H9 (cell line): ENCODE data around the gene TMBIM1. TPM values are rescaled to one million over a fixed set of nuclear protein-coding genes. Genes with fewer than 3 reads are reported as not detected.

Experiments used
- DNase-seq: peaks from one replicate; pipeline ENCODE4 v3.0.0-alpha.2; 2017
- H2AFZ ChIP-seq: one replicate; pipeline ENCODE4 v1.6.1; 2013; ENCODE audit warnings: mild to moderate bottlenecking, low read length, control low read depth, moderate library complexity
- H2AK5ac ChIP-seq: 2 replicates; pipeline ENCODE4 v1.6.1; 2013; ENCODE audit warnings: low read length, control low read depth, mixed read lengths; ENCODE audit not compliant: insufficient read length
- H2BK120ac ChIP-seq: one replicate; pipeline ENCODE4 v1.6.1; 2013; ENCODE audit warnings: low read depth, mild to moderate bottlenecking, low read length, control low read depth, inconsistent platforms; ENCODE audit not compliant: poor library complexity, severe bottlenecking
- H2BK12ac ChIP-seq: 2 replicates; pipeline ENCODE4 v1.6.1; 2013; ENCODE audit warnings: low read length, control low read depth, mixed read lengths, low read depth; ENCODE audit not compliant: insufficient read length
- H2BK15ac ChIP-seq: 2 replicates; pipeline ENCODE4 v1.6.1; 2013; ENCODE audit warnings: low read depth, low read length, control low read depth
- H2BK20ac ChIP-seq: one replicate; pipeline ENCODE4 v1.6.1; 2013; ENCODE audit warnings: low read depth, mild to moderate bottlenecking, low read length, control low read depth, inconsistent platforms; ENCODE audit not compliant: poor library complexity, severe bottlenecking
- H2BK5ac ChIP-seq: 2 replicates; pipeline ENCODE4 v1.6.1; 2013; ENCODE audit warnings: low read length, control low read depth, mixed read lengths; ENCODE audit not compliant: insufficient read length
- H3K14ac ChIP-seq: 2 replicates; pipeline ENCODE4 v1.6.1; 2013; ENCODE audit warnings: low read length, control low read depth; ENCODE audit not compliant: insufficient read depth
- H3K18ac ChIP-seq: 2 replicates; pipeline ENCODE4 v1.6.1; 2013; ENCODE audit warnings: low read depth, mild to moderate bottlenecking, mixed read lengths, low read length, control low read depth; ENCODE audit not compliant: insufficient read length
- H3K23ac ChIP-seq: 2 replicates; pipeline ENCODE4 v1.6.1; 2013; ENCODE audit warnings: low read length, control low read depth, mixed read lengths, low read depth; ENCODE audit not compliant: insufficient read length
- H3K23me2 ChIP-seq: 2 replicates; pipeline ENCODE4 v1.6.1; 2013; ENCODE audit warnings: low read depth, mild to moderate bottlenecking, mixed read lengths, low read length, control low read depth; ENCODE audit not compliant: insufficient read length, poor library complexity, severe bottlenecking
- H3K27ac ChIP-seq: 2 replicates; pipeline ENCODE4 v1.5.1; 2013; ENCODE audit warnings: low read length, control low read depth, mixed read lengths, low read depth; ENCODE audit not compliant: insufficient read length
- H3K27me3 ChIP-seq: 2 replicates; pipeline ENCODE4 v1.6.1; 2013; ENCODE audit warnings: low read length, control low read depth, inconsistent platforms; ENCODE audit not compliant: insufficient read depth
- H3K4ac ChIP-seq: 2 replicates; pipeline ENCODE4 v1.6.1; 2013; ENCODE audit warnings: low read depth, mild to moderate bottlenecking, control low read depth, inconsistent platforms, low read length, moderate library complexity
- H3K4me1 ChIP-seq: 2 replicates; pipeline ENCODE4 v1.6.1; 2013; ENCODE audit warnings: low read length, control low read depth, inconsistent platforms; ENCODE audit not compliant: insufficient read depth
- H3K4me2 ChIP-seq: 2 replicates; pipeline ENCODE4 v1.6.1; 2013; ENCODE audit warnings: low read length, control low read depth, mixed read lengths; ENCODE audit not compliant: insufficient read length, insufficient read depth
- H3K56ac ChIP-seq: 2 replicates; pipeline ENCODE4 v1.6.1; 2013; ENCODE audit warnings: low read depth, mild to moderate bottlenecking, mixed read lengths, low read length, control low read depth; ENCODE audit not compliant: insufficient read length
- H3K79me1 ChIP-seq: 2 replicates; pipeline ENCODE4 v1.6.1; 2013; ENCODE audit warnings: low read depth, mild to moderate bottlenecking, moderate library complexity, low read length, control low read depth, inconsistent platforms; ENCODE audit not compliant: insufficient read depth, poor library complexity, severe bottlenecking
- H3K79me2 ChIP-seq: 2 replicates; pipeline ENCODE4 v1.6.1; 2013; ENCODE audit warnings: low read length, control low read depth, inconsistent platforms; ENCODE audit not compliant: insufficient read depth
- H3K9ac ChIP-seq: 2 replicates; pipeline ENCODE4 v1.6.1; 2013; ENCODE audit warnings: low read length, control low read depth, mixed read lengths; ENCODE audit not compliant: insufficient read length; ENCODE audit errors: extremely low read depth
- H3K9me3 ChIP-seq: one replicate; pipeline ENCODE4 v1.6.1; 2013; ENCODE audit warnings: low read depth, low read length, inconsistent platforms; ENCODE audit not compliant: control insufficient read depth
- H3T11ph ChIP-seq: one replicate; pipeline ENCODE4 v1.6.1; 2013; ENCODE audit warnings: mild to moderate bottlenecking, low read length, control low read depth, inconsistent platforms
- H4K20me1 ChIP-seq: one replicate; pipeline ENCODE4 v1.6.1; 2013; ENCODE audit not compliant: control insufficient read depth, insufficient read length, insufficient read depth
- H4K5ac ChIP-seq: 2 replicates; pipeline ENCODE4 v1.6.1; 2013; ENCODE audit warnings: low read depth, mild to moderate bottlenecking, mixed read lengths, low read length, control low read depth; ENCODE audit not compliant: insufficient read length
- H4K8ac ChIP-seq: replicated peaks from 2 replicates; pipeline ENCODE4 v1.6.1; 2013; ENCODE audit warnings: low read length, control low read depth, mixed read lengths, low read depth; ENCODE audit not compliant: insufficient read length
- H4K91ac ChIP-seq: 2 replicates; pipeline ENCODE4 v1.6.1; 2013; ENCODE audit warnings: low read depth, mild to moderate bottlenecking, moderate library complexity, mixed read lengths, low read length, control low read depth; ENCODE audit not compliant: insufficient read length
- H3K27ac Mint-ChIP-seq, 3 experiments: 2 replicates in 2 of 3; 3 replicates in 1 of 3; pipeline ENCODE4 v1.8.0; 2020 to 2021; ENCODE audit warnings: mixed read lengths in 3 of 3, mild to moderate bottlenecking in 1 of 3, moderate library complexity in 1 of 3
- H3K27me3 Mint-ChIP-seq: 2 replicates; pipeline ENCODE4 v1.8.0; 2021; ENCODE audit warnings: low read depth, mild to moderate bottlenecking, moderate library complexity, mixed read lengths
- H3K36me3 Mint-ChIP-seq, 3 experiments: 2 replicates in 2 of 3; 3 replicates in 1 of 3; pipeline ENCODE4 v1.8.0; 2020 to 2021; ENCODE audit warnings: low read depth in 3 of 3, mixed read lengths in 3 of 3; ENCODE audit not compliant: insufficient read depth in 1 of 3
- H3K4me1 Mint-ChIP-seq, 2 experiments: 2 replicates each; pipeline ENCODE4 v1.8.0; 2020; ENCODE audit warnings: mixed read lengths in 2 of 2
- H3K4me3 Mint-ChIP-seq, 2 experiments: 2 replicates in 1 of 2; 3 replicates in 1 of 2; pipeline ENCODE4 v1.8.0; 2020 to 2021; ENCODE audit warnings: mild to moderate bottlenecking in 2 of 2, mixed read lengths in 2 of 2, moderate library complexity in 1 of 2
- H3K9me3 Mint-ChIP-seq, 2 experiments: 2 replicates in 1 of 2; 3 replicates in 1 of 2; pipeline ENCODE4 v1.8.0; 2020; ENCODE audit warnings: mild to moderate bottlenecking in 2 of 2, mixed read lengths in 2 of 2, moderate library complexity in 1 of 2
- CTCF ChIP-seq: fragments of 200-600 bp; sonication (generic); conservative IDR thresholded peaks from 3 replicates; pipeline ENCODE4 v1.8.0; 2021; ENCODE audit warnings: antibody characterized with exemption, mild to moderate bottlenecking
- WGBS: extraction: QIAGEN DNeasy Blood & Tissue Kit; methylation state at CpG from one replicate; pipeline ENCODE4 v1.1.7; 2013; ENCODE audit warnings: missing lambda C conversion rate, low lambda C conversion rate, mixed read lengths; ENCODE audit not compliant: insufficient read length; ENCODE audit errors: extremely low coverage; 5-methylcytosine and 5-hydroxymethylcytosine counted together
- total RNA-seq: library from RNA; stranded (reverse); gene quantifications from 2 replicates; pipeline ENCODE4 v1.2.1, GENCODE V29; 2021

TMBIM1 gene
- total RNA-seq, 1 experiment from 2014 or later: 17.4 TPM

GRCh38 chr2:218334531-218334930, 42.2 kb upstream of the TMBIM1 start:
- Mint-ChIP-seq H3K27me3 (no peaks in the 10 kb centered on the region), H3K27ac (no peak overlapping the region), H3K36me3 (no peaks in the 10 kb centered on the region), H3K4me3 (no peak overlapping the region), H3K4me1 (peaks cover 16% of the 10 kb centered on the region in 2 experiments), H3K9me3 (no peaks in the 10 kb centered on the region)
- Histone ChIP-seq H3K9me3 (no peaks in the 10 kb centered on the region), H3K14ac (no peak overlapping the region), H2BK120ac (no peak overlapping the region), H4K8ac (no peak overlapping the region), H2AFZ (no peak overlapping the region), H3T11ph (no peak overlapping the region), H3K56ac (no peak overlapping the region), H2BK5ac (no peak overlapping the region), H3K27ac (no peak overlapping the region), H3K4me2 (no peak overlapping the region), H3K79me1 (no peaks in the 10 kb centered on the region), H3K23ac (no peak overlapping the region), H4K20me1 (no peaks in the 10 kb centered on the region), H3K4me1 (no peaks in the 10 kb centered on the region), H3K4ac (no peak overlapping the region), H2AK5ac (no peak overlapping the region), H3K27me3 (no peaks in the 10 kb centered on the region), H2BK20ac (no peak overlapping the region), H2BK15ac (no peak overlapping the region), H3K23me2 (no peaks in the 10 kb centered on the region), H2BK12ac (no peak overlapping the region), H4K5ac (no peak overlapping the region), H3K18ac (no peak overlapping the region), H4K91ac (no peak overlapping the region), H3K9ac (no peak overlapping the region), H3K79me2 (no peaks in the 10 kb centered on the region)
- DNase-seq: no peak
- TF ChIP-seq CTCF: no peak
- WGBS: no CpG with 5 or more reads among the region's 3 CpGs
